Activated CD4-positive, alpha-beta T cell treated with anti-CD3 and anti-CD28 coated beads for 24 hours (primary cell): ENCODE data around the gene LCN6.
"Not testable (repeated sequence)": the region's sequence is repeated elsewhere in the genome, so short reads cannot be mapped to it uniquely, and the experiment has no call there.

Experiments
- DNase-seq, 2 donors: peaks; one replicate each; pipeline ENCODE4 v3.0.0-alpha.2; 2020; ENCODE audit warnings: low read depth in 2 of 2

Gene LCN6

GRCh38 chr9:136784249-136784996, 36.1 kb upstream of the LCN6 start:
- no peak for DNase-seq

GRCh38 chr9:136782452-136782851, 34.1 kb upstream of the LCN6 start:
- no peak for DNase-seq

GRCh38 chr9:136779808-136780207, 31.5 kb upstream of the LCN6 start:
- DNase-seq = no peak

GRCh38 chr9:136777359-136777758, 29.0 kb upstream of the LCN6 start:
- DNase-seq = no peak

DNA sequence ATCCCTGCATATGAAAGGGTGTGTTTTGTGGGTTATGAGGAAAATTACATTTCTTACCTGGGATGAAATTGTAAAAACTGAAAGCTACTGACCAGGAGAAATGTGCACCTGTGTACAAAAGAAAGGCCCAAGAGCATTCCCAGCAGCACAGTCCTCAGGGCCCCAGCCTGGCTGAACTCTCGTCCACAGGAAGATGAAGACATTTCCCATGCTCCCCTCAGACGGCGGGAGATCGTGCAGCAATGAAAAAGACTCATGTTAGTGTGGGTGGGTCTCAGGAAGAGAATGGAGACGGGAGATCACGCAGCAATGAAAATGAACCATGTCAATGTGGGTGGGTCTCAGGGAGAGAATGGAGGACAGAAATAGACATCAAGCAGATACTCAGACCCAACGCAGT, 28.6 kb upstream of the LCN6 start:
- DNase-seq = no peak

DNA sequence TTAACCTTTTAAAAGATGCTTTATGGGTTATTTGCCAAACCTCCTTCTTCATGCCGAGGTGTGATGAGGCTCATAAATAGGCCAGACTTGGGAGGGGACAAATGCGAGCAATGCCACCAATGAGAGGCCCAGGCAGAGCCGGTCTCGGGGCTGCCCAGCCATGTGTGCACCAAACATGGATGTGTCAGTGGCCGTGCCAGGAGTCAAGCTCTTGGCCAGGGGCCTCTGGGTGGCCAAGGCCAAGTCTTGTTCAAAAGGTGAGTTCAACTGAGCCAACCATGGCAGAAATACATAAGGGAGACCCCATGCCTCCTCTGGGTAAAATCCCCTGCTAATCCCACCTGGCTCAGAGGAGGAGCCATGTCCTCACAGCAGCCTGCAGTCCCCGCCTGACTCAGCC, 26.9 kb upstream of the LCN6 start:
- DNase-seq = no peak

- DNase-seq = no peak
Observed at GRCh38 chr9:136774416-136775045, 26.2 kb upstream of the LCN6 start.

GRCh38 chr9:136773386-136774044, 25.2 kb upstream of the LCN6 start:
- DNase-seq = no peak

GRCh38 chr9:136771907-136772415, 23.6 kb upstream of the LCN6 start:
- DNase-seq = no peak

- peak; percentile 40 to 53 for DNase-seq
Observed at GRCh38 chr9:136769710-136770191, 21.4 kb upstream of the LCN6 start.

- DNase-seq = peak in 1 of 2 donors; percentile 29
Observed at GRCh38 chr9:136766410-136767120, 18.2 kb upstream of the LCN6 start.

- not testable (repeated sequence) for DNase-seq
Observed at GRCh38 chr9:136765745-136766409, 17.6 kb upstream of the LCN6 start.

- DNase-seq = no peak
Observed at GRCh38 chr9:136765041-136765440, 16.7 kb upstream of the LCN6 start.

- DNase-seq = no peak
Observed at GRCh38 chr9:136764301-136764891, 16.1 kb upstream of the LCN6 start, which contains the start of gene LCN15. Gene LCN15 (minus strand): TSS chr9:136764518. CDS start chr9:136764488, 30 bp downstream.

DNA sequence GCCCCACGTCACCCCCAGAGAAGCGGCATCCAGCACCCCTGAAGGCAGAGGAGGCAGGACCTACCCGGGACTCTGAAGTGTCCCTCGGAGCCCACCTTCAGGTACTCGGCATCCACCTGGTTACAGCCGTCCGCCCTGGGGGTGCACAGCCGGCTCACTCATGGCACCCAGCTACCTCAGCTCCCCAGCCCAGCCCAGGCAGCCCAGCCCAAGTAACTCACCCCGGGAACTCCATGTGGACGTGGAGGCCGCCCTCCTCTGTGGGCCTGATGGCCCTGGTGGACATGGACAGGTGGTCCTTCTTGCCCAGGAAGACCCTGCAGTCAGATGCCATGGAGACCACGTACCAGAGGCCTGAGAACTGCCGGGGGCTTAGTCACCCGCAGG, 15.3 kb upstream of the LCN6 start:
- no peak for DNase-seq

DNA sequence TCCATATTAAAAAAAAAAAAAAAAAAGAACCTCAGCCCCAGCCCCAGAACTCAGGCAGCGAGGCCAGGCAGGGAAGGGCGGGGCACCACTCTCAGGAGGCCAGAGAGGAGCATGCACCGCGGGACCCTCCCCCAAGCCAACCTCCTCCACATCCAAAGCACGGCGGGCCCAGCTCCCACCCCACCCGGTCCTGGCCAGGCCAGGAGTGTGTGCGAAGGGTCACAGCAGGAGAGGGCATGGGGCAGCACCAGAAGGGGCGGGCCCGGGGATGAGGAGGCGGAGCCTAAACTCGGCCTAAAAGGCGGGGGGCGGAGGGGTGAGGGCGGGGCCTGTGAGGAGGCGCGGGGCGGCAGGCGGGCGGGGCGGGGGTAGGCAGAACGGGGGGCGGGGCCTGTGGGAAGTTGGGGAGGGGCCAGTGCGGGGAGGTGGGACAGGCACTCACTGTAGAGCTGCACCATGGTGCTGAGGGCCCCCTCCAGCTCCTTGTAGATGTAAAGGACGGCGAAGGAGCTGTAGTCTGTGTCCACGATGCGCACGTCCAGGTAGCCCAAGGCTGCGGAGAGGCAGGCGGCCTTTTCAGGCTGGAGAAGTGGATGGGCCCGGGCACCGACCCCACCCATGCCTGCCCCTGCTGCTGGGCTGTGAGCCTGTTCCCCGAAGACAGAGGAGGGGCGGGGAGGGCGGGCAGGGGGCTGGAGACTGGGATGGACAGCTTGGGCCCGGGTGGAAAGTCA, 14.8 kb upstream of the LCN6 start:
- DNase-seq = peak; percentile 40 to 53

DNA sequence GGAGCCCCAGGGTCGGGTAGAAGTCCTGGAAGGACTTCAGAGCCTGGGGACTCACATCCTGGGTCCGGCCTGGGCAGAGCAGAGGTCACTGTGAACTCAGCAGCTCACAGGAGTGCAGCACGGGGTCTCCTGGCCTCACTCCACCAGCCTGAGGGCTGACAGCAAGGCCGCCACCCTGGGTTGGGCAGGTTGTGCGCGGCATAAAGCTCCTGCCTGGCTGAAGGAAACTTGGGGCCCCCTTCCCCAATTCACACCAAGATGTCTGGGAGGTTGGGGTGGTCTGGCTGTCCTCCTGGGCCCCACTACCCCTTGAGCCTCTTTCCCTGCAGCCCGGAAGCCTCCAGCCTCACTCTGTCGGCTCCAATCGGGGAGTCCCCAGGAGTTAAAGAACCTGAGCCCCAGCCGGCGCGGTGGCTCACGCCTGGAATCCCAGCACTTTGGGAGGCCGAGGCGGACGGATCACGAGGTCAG, 13.9 kb upstream of the LCN6 start:
- no peak for DNase-seq

DNA sequence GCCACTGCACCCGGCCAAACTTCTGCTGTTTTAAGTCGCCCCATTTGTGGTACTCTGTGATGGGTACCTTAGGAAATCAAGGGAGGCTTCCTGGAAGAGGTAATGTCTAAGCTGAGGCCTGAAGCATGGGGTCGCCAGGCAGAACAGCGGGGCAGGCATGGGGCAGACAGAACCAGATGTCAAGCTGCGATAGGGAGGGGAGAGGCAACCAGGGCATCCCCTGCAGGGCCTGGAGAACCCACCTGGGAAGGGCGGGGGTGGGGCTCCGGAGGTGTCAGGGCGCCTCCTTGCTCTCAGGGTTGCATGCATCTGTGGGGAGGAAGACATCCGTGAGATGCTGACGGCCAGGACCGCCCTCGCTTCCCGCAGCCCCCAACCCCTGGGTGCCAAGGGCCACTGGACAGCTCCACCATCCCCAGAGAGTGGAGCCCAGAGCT, 13.2 kb upstream of the LCN6 start:
- DNase-seq = no peak

DNA sequence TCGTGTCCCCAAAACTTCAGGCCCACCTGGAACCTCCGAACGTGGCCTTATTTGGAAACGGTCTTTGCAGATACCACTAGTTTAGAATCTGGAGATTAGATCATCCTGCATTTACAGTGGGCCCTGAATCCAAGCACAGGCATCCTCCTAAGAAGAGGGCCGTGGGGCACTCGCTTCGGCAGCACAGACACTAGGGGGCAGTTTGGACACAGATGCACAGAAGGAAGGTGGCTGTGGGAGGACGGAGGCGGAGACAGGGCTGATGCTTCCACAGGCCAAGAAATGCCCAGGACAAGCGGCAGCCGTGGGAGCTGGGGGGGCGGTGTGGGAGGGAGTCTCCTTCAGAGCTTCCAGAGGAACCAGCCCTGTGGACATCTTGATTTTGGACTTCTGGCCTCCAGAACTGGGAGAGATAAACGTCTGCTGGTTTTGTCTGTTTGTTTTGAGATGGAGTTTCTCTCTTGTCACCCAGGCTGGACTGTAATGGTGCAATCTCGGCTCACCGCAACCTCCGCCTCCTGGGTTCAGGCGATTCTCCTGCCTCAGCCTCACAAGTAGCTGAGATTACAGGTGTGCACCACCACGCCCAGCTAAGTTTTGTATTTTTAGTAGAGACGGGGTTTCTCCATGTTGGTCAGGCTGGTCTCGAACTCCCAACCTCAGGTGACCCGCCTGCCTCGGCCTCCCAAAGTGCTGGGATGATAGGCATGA, 12.7 kb upstream of the LCN6 start:
- DNase-seq = not testable (repeated sequence)
